GM23338 (cell line): ENCODE measurements around the gene CLEC3B. TPM values are rescaled to one million over a fixed set of nuclear protein-coding genes. Genes with fewer than 3 reads are reported as not detected.

Experiments used
- ATAC-seq: fragments of 200-7000 bp; cut with Tn5 transposase; 3 replicates; pipeline ENCODE4 v1.9.1; 2020
- DNase-seq: peaks from one replicate; pipeline ENCODE4 v3.0.0-alpha.2; 2015; ENCODE audit warnings: low spot score
- H2AFZ ChIP-seq: fragments of 200-600 bp; sonication (generic); 2 replicates; pipeline ENCODE4 v1.8.0; 2016; ENCODE audit warnings: antibody characterized with exemption, mild to moderate bottlenecking, moderate library complexity
- H3F3A ChIP-seq: fragments of 200-600 bp; sonication (generic); replicated peaks from 2 replicates; pipeline ENCODE4 v1.8.0; 2017; ENCODE audit warnings: antibody characterized with exemption, mixed run types, low read depth
- H3K27ac ChIP-seq: fragments of 200-600 bp; sonication (generic); 2 replicates; pipeline ENCODE4 v1.6.1; 2016; ENCODE audit warnings: low read depth
- H3K27me3 ChIP-seq: fragments of 200-600 bp; sonication (generic); 2 replicates; pipeline ENCODE4 v1.8.0; 2016; ENCODE audit warnings: mild to moderate bottlenecking, mixed run types, moderate library complexity; ENCODE audit not compliant: insufficient read depth
- H3K36me3 ChIP-seq: fragments of 200-600 bp; sonication (generic); 2 replicates; pipeline ENCODE4 v1.8.0; 2016; ENCODE audit warnings: mild to moderate bottlenecking; ENCODE audit not compliant: insufficient read depth
- H3K4me1 ChIP-seq: fragments of 200-600 bp; sonication (generic); 2 replicates; pipeline ENCODE4 v1.8.0; 2016; ENCODE audit warnings: mild to moderate bottlenecking, moderate library complexity; ENCODE audit not compliant: insufficient read depth
- H3K4me2 ChIP-seq: fragments of 200-600 bp; sonication (generic); 2 replicates; pipeline ENCODE4 v1.7.1; 2017; ENCODE audit warnings: mixed run types
- H3K4me3 ChIP-seq: fragments of 200-600 bp; sonication (generic); 2 replicates; pipeline ENCODE4 v1.6.1; 2016; ENCODE audit warnings: mixed run types
- H3K79me2 ChIP-seq: fragments of 200-600 bp; sonication (generic); replicated peaks from 2 replicates; pipeline ENCODE4 v1.8.0; 2017; ENCODE audit warnings: mild to moderate bottlenecking; ENCODE audit not compliant: insufficient read depth
- H3K9me2 ChIP-seq: fragments of 200-600 bp; sonication (generic); 2 replicates; pipeline ENCODE4 v1.8.0; 2017; ENCODE audit not compliant: insufficient read depth
- H4K20me1 ChIP-seq: fragments of 200-600 bp; sonication (generic); replicated peaks from 2 replicates; pipeline ENCODE4 v1.8.0; 2017; ENCODE audit warnings: mild to moderate bottlenecking; ENCODE audit not compliant: insufficient read depth
- H3K27ac Mint-ChIP-seq: 2 replicates; pipeline ENCODE4 v1.8.0; 2020; ENCODE audit warnings: inconsistent platforms, mild to moderate bottlenecking, moderate library complexity, mixed read lengths
- H3K27me3 Mint-ChIP-seq: 3 replicates; pipeline ENCODE4 v1.8.0; 2022; ENCODE audit warnings: low read depth, mild to moderate bottlenecking, moderate library complexity, mixed read lengths, inconsistent platforms; ENCODE audit not compliant: insufficient read depth, poor library complexity
- H3K36me3 Mint-ChIP-seq: 3 replicates; pipeline ENCODE4 v1.8.0; 2021; ENCODE audit warnings: low read depth, mild to moderate bottlenecking, inconsistent platforms, moderate library complexity, mixed read lengths
- H3K4me1 Mint-ChIP-seq: 3 replicates; pipeline ENCODE4 v1.8.0; 2020; ENCODE audit warnings: mild to moderate bottlenecking, inconsistent platforms, mixed read lengths
- H3K4me3 Mint-ChIP-seq: 3 replicates; pipeline ENCODE4 v1.8.0; 2021; ENCODE audit warnings: moderate library complexity, mild to moderate bottlenecking, inconsistent platforms, mixed read lengths
- H3K9me3 Mint-ChIP-seq: 3 replicates; pipeline ENCODE4 v1.8.0; 2020; ENCODE audit warnings: moderate library complexity, mild to moderate bottlenecking, inconsistent platforms, mixed read lengths
- CREB1 ChIP-seq: fragments of 250-450 bp; sonication (Bioruptor Pico); IDR thresholded peaks from 2 replicates; pipeline ENCODE4 v1.5.0; 2020; ENCODE audit warnings: low read depth, mild to moderate bottlenecking, moderate library complexity
- EZH2 ChIP-seq: fragments of 200-600 bp; sonication (generic); IDR thresholded peaks from one replicate; pipeline ENCODE4 v1.8.0; 2017; ENCODE audit warnings: antibody characterized with exemption, mild to moderate bottlenecking, low read depth; ENCODE audit not compliant: unreplicated experiment
- EZH2phosphoT487 ChIP-seq: fragments of 200-600 bp; sonication (generic); IDR thresholded peaks from one replicate; pipeline ENCODE4 v1.8.1; 2018; ENCODE audit warnings: antibody characterized with exemption; ENCODE audit not compliant: unreplicated experiment
- JUNB ChIP-seq: IDR thresholded peaks from one replicate; pipeline ENCODE4 v1.6.1; 2016; ENCODE audit warnings: antibody characterized with exemption; ENCODE audit not compliant: unreplicated experiment
- REST ChIP-seq: IDR thresholded peaks from one replicate; pipeline ENCODE4 v1.6.1; 2018; ENCODE audit warnings: antibody characterized with exemption; ENCODE audit not compliant: unreplicated experiment
- STAT1 ChIP-seq: IDR thresholded peaks from one replicate; pipeline ENCODE4 v1.6.1; 2016; ENCODE audit warnings: antibody characterized with exemption; ENCODE audit not compliant: unreplicated experiment
- ZNF114 ChIP-seq: fragments of 250-450 bp; sonication (Bioruptor Pico); IDR thresholded peaks from 2 replicates; pipeline ENCODE4 v1.5.0; 2020; ENCODE audit warnings: mild to moderate bottlenecking, moderate library complexity
- ZNF331 ChIP-seq: fragments of 250-450 bp; sonication (Bioruptor Pico); IDR thresholded peaks from 2 replicates; pipeline ENCODE4 v1.5.0; 2020; ENCODE audit warnings: low read depth, mild to moderate bottlenecking, moderate library complexity
- polyA plus RNA-seq: library from polyadenylated mRNA; unstranded; fragments of >200 nt; fragmentation: Nextera tagmentation; extraction: Ambion mirVana; gene quantifications from 2 replicates; pipeline ENCODE4 v1.2.1, GENCODE V29; 2016
- total RNA-seq: library from RNA; depleted of rRNA; stranded (reverse); fragments of >200 nt; shearing (Covaris generic); gene quantifications from 2 replicates; pipeline ENCODE4 v1.2.3, GENCODE V29; 2014
- TF ChIP-seq, protein P1 (sequence below), 2 experiments: fragments of 200-600 bp in 1 of 2; sonication (generic) in 1 of 2; conservative IDR thresholded peaks; 2 replicates each; pipeline versions ENCODE4 v1.5.1 to v1.6.1; 2016 to 2017; ENCODE audit warnings: antibody characterized with exemption in 2 of 2, low read depth in 2 of 2, mild to moderate bottlenecking in 2 of 2, moderate library complexity in 1 of 2

CLEC3B gene
- total and polyA plus RNA-seq, 2 experiments from 2014 or later, result not detected

- TF ChIP-seq REST, result no peak
Observed at GRCh38 chr3:45000823-45001222, 25.3 kb upstream of the CLEC3B start (continued).

- H3K9me3 Mint-ChIP-seq, result peaks cover 10% of the 10 kb centered on the region
- H3K27me3 Mint-ChIP-seq, result no peaks in the 10 kb centered on the region
- no peaks in the 10 kb centered on the region for H3K4me1 Mint-ChIP-seq
- ATAC-seq, result no peak
- Histone ChIP-seq H2AFZ (no peak overlapping the region), H3K79me2 (no peaks in the 10 kb centered on the region; the same call in none of the 2 replicates), H3K27me3 (no peaks in the 10 kb centered on the region), H3K9me2 (no peaks in the 10 kb centered on the region), H3K4me3 (no peak overlapping the region), H3K4me2 (no peak overlapping the region), H4K20me1 (peaks cover 12% of the 10 kb centered on the region; the same call in 1 of the 2 replicates), H3K36me3 (peaks cover 67% of the 10 kb centered on the region), H3F3A (no peaks in the 10 kb centered on the region), H3K27ac (no peak overlapping the region), H3K4me1 (no peaks in the 10 kb centered on the region)
- no peak overlapping the region for H3K27ac Mint-ChIP-seq
- no peak for TF ChIP-seq ZNF114 (CRISPR knock-in tag)
- no peak for TF ChIP-seq EZH2
- TF ChIP-seq, protein P1, sequence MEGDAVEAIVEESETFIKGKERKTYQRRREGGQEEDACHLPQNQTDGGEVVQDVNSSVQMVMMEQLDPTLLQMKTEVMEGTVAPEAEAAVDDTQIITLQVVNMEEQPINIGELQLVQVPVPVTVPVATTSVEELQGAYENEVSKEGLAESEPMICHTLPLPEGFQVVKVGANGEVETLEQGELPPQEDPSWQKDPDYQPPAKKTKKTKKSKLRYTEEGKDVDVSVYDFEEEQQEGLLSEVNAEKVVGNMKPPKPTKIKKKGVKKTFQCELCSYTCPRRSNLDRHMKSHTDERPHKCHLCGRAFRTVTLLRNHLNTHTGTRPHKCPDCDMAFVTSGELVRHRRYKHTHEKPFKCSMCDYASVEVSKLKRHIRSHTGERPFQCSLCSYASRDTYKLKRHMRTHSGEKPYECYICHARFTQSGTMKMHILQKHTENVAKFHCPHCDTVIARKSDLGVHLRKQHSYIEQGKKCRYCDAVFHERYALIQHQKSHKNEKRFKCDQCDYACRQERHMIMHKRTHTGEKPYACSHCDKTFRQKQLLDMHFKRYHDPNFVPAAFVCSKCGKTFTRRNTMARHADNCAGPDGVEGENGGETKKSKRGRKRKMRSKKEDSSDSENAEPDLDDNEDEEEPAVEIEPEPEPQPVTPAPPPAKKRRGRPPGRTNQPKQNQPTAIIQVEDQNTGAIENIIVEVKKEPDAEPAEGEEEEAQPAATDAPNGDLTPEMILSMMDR (conservative IDR thresholded peaks at IDR 0.05; ENCODE audit: low read depth in 2 of 2), result no peak
- no peak for TF ChIP-seq ZNF331 (CRISPR knock-in tag)
- no peak for TF ChIP-seq JUNB
- no peak for TF ChIP-seq EZH2phosphoT487
- H3K4me3 Mint-ChIP-seq, result no peak overlapping the region
- peaks cover 88% of the 10 kb centered on the region for H3K36me3 Mint-ChIP-seq
- DNase-seq, result no peak
Observed at GRCh38 chr3:45001738-45002137, 24.4 kb upstream of the CLEC3B start.

GRCh38 chr3:45002139-45002660, 23.9 kb upstream of the CLEC3B start:
- Histone ChIP-seq H3K79me2 (no peaks in the 10 kb centered on the region; the same call in 1 of the 2 replicates), H3K36me3 (peaks cover 65% of the 10 kb centered on the region), H4K20me1 (peaks cover 12% of the 10 kb centered on the region), H3K4me3 (no peak overlapping the region), H3K9me2 (no peaks in the 10 kb centered on the region), H3K4me2 (no peak overlapping the region), H3K27ac (no peak overlapping the region), H2AFZ (no peak overlapping the region), H3K4me1 (no peaks in the 10 kb centered on the region), H3K27me3 (no peaks in the 10 kb centered on the region), H3F3A (no peaks in the 10 kb centered on the region)
- DNase-seq, result no peak
- no peak overlapping the region for H3K27ac Mint-ChIP-seq
- peaks cover 10% of the 10 kb centered on the region for H3K9me3 Mint-ChIP-seq
- H3K4me3 Mint-ChIP-seq, result no peak overlapping the region
- H3K4me1 Mint-ChIP-seq, result no peaks in the 10 kb centered on the region
- no peak for ATAC-seq
- TF ChIP-seq CREB1 (CRISPR knock-in tag), result no peak
- no peak for TF ChIP-seq STAT1
- no peak for TF ChIP-seq EZH2
- H3K27me3 Mint-ChIP-seq, result no peaks in the 10 kb centered on the region
- H3K36me3 Mint-ChIP-seq, result peaks cover 88% of the 10 kb centered on the region
